IMR-90 (cell line): ENCODE results near the gene LYRM4. TPM values are rescaled to one million over a fixed set of nuclear protein-coding genes. Genes with fewer than 3 reads are reported as not detected.

Source experiments
- ATAC-seq: fragments of 200-7000 bp; cut with Tn5 transposase; 2 replicates; pipeline ENCODE4 v1.9.1; 2020; ENCODE audit warnings: low read depth, mild to moderate bottlenecking, moderate library complexity
- BruUV-seq: library from RNA; stranded (reverse); fragments of 400-500 nt; replicated peaks from 2 replicates; lab custom pipeline; 2021; lab: Mats Ljungman, UMichigan
- CTCF ChIA-PET: fragments of 300-600 bp; formaldehyde crosslinking; extraction: SDS; loops from one replicate; lab custom pipeline; 2021; ENCODE audit warnings: antibody characterized with exemption; lab: Yijun Ruan, JAX
- POLR2A ChIA-PET: fragments of 300-600 bp; sonication (Branson Sonifier 250); formaldehyde crosslinking; loops from one replicate; lab custom pipeline; 2022; ENCODE audit warnings: antibody characterized with exemption; ENCODE audit not compliant: unreplicated experiment; lab: Charles Lee
- DNase-seq: peaks from one replicate; pipeline ENCODE4 v3.0.0; 2013
- H2AFZ ChIP-seq: replicated peaks from 2 replicates; pipeline ENCODE3; 2013; ENCODE audit warnings: low read length, mild to moderate bottlenecking; ENCODE audit not compliant: poor library complexity
- H2AK5ac ChIP-seq: 2 replicates; pipeline ENCODE4 v1.6.1; 2013; ENCODE audit warnings: low read depth, low read length, inconsistent platforms
- H2AK9ac ChIP-seq: replicated peaks from 2 replicates; pipeline ENCODE3; 2013; ENCODE audit warnings: mild to moderate bottlenecking, low read depth, low read length, moderate library complexity; ENCODE audit not compliant: poor library complexity
- H2BK120ac ChIP-seq: 2 replicates; pipeline ENCODE4 v1.6.1; 2013; ENCODE audit warnings: low read depth, low read length, inconsistent platforms
- H2BK15ac ChIP-seq: 3 replicates; pipeline ENCODE4 v1.6.1; 2013; ENCODE audit warnings: low read depth, low read length, inconsistent platforms
- H2BK20ac ChIP-seq: 2 replicates; pipeline ENCODE4 v1.6.1; 2013; ENCODE audit warnings: low read depth, mild to moderate bottlenecking, inconsistent platforms, low read length, moderate library complexity
- H2BK5ac ChIP-seq: 2 replicates; pipeline ENCODE4 v1.6.1; 2013; ENCODE audit warnings: mild to moderate bottlenecking, low read depth, low read length, inconsistent platforms; ENCODE audit not compliant: poor library complexity, severe bottlenecking
- H3K14ac ChIP-seq: replicated peaks from 2 replicates; pipeline ENCODE4 v1.6.1; 2013; ENCODE audit warnings: low read depth, low read length, inconsistent platforms
- H3K18ac ChIP-seq: 2 replicates; pipeline ENCODE4 v1.6.1; 2013; ENCODE audit warnings: low read depth, low read length, control low read depth
- H3K23ac ChIP-seq: 2 replicates; pipeline ENCODE4 v1.6.1; 2013; ENCODE audit warnings: low read depth, low read length, inconsistent platforms
- H3K27ac ChIP-seq: 2 replicates; pipeline ENCODE4 v1.5.1; 2013; ENCODE audit warnings: mild to moderate bottlenecking, control low read depth, low read length; ENCODE audit not compliant: insufficient read depth
- H3K27me3 ChIP-seq: 2 replicates; pipeline ENCODE4 v1.6.1; 2013; ENCODE audit warnings: low read length; ENCODE audit not compliant: control insufficient read depth, insufficient read depth
- H3K36me3 ChIP-seq: 2 replicates; pipeline ENCODE4 v1.6.1; 2013; ENCODE audit warnings: low read length, mixed read lengths; ENCODE audit not compliant: control insufficient read depth, insufficient read depth
- H3K4ac ChIP-seq: 2 replicates; pipeline ENCODE4 v1.6.1; 2013; ENCODE audit warnings: low read depth, low read length, inconsistent platforms
- H3K4me1 ChIP-seq: 2 replicates; pipeline ENCODE4 v1.6.1; 2013; ENCODE audit warnings: low read length, mixed read lengths; ENCODE audit not compliant: control insufficient read depth, insufficient read depth
- H3K4me2 ChIP-seq: 2 replicates; pipeline ENCODE4 v1.6.1; 2013; ENCODE audit warnings: low read depth, mild to moderate bottlenecking, control low read depth, low read length, moderate library complexity
- H3K4me3 ChIP-seq: 2 replicates; pipeline ENCODE4 v1.5.1; 2013; ENCODE audit warnings: low read depth, mild to moderate bottlenecking, control low read depth, low read length, moderate library complexity; ENCODE audit not compliant: insufficient read depth
- H3K56ac ChIP-seq: 2 replicates; pipeline ENCODE4 v1.6.1; 2013; ENCODE audit warnings: low read length, inconsistent platforms; ENCODE audit not compliant: insufficient read depth; ENCODE audit errors: extremely low read depth
- H3K79me1 ChIP-seq, 2 experiments: 2 replicates each; pipeline ENCODE4 v1.6.1; 2013; ENCODE audit warnings: low read length in 2 of 2, inconsistent platforms in 1 of 2, low read depth in 1 of 2
- H3K9ac ChIP-seq: 2 replicates; pipeline ENCODE4 v1.6.1; 2013; ENCODE audit warnings: low read depth, low read length, control low read depth
- H3K9me1 ChIP-seq: 2 replicates; pipeline ENCODE4 v1.6.1; 2013; ENCODE audit warnings: low read length, inconsistent platforms; ENCODE audit not compliant: insufficient read depth
- H3K9me3 ChIP-seq: 2 replicates; pipeline ENCODE4 v1.6.1; 2013; ENCODE audit warnings: low read length; ENCODE audit not compliant: control insufficient read depth, insufficient read depth
- H4K20me1 ChIP-seq: 2 replicates; pipeline ENCODE4 v1.6.1; 2013; ENCODE audit warnings: low read length, inconsistent platforms; ENCODE audit not compliant: insufficient read depth
- H4K5ac ChIP-seq: 2 replicates; pipeline ENCODE4 v1.6.1; 2013; ENCODE audit warnings: mild to moderate bottlenecking, low read depth, low read length, control low read depth
- H4K8ac ChIP-seq, 2 experiments: 2 replicates each; pipeline ENCODE4 v1.6.1; 2013; ENCODE audit warnings: low read depth in 2 of 2, low read length in 2 of 2, control low read depth in 1 of 2, inconsistent platforms in 1 of 2
- H4K91ac ChIP-seq: 2 replicates; pipeline ENCODE4 v1.6.1; 2013; ENCODE audit warnings: low read depth, low read length, inconsistent platforms; ENCODE audit not compliant: insufficient read depth
- MAFK ChIP-seq: IDR thresholded peaks from 2 replicates; pipeline ENCODE4 v1.6.1; 2012; ENCODE audit warnings: low read depth, low read length, improper control_type of control experiment
- MXI1 ChIP-seq: IDR thresholded peaks from 2 replicates; pipeline ENCODE4 v1.6.1; 2012; ENCODE audit warnings: low read depth, mild to moderate bottlenecking, low read length, moderate library complexity, borderline replicate concordance
- WGBS, 2 experiments: methylation state at CpG; one replicate each; pipeline versions ENCODE4 v1.1.5 to v1.1.7; 2013; ENCODE audit warnings: missing lambda C conversion rate in 2 of 2; ENCODE audit not compliant: insufficient read length in 1 of 2; ENCODE audit errors: extremely low coverage in 2 of 2; 5-methylcytosine and 5-hydroxymethylcytosine counted together
- dilution Hi-C: fragments of 300-500 bp; cut with HindIII; formaldehyde crosslinking; loops from one replicate; pipeline ENCODE4 v1.14.3; 2018; ENCODE audit warnings: low sequenced_read_pairs; ENCODE audit not compliant: unreplicated experiment
- in situ Hi-C: fragments of 300-500 bp; cut with MboI; formaldehyde crosslinking; loops from 3 replicates; pipeline ENCODE4 v1.14.3; 2019; ENCODE audit warnings: low sequenced_read_pairs, inconsistent platforms, mixed read lengths
- intact Hi-C: fragments of 100-400 bp; cut with micrococcal nuclease; formaldehyde crosslinking; loops from 2 replicates; pipeline ENCODE4 v1.10.0; 2022
- polyA plus RNA-seq, 3 experiments: library from polyadenylated mRNA; depleted of rRNA; stranded (reverse); fragments of >200 nt; gene quantifications; 2 replicates each; pipeline ENCODE4 v1.2.3, GENCODE V29; 2012; ENCODE audit warnings: low replicate concordance in 1 of 3
- total RNA-seq: library from RNA; depleted of rRNA; stranded (reverse); fragments of >200 nt; gene quantifications from 2 replicates; pipeline ENCODE4 v1.2.3, GENCODE V29; 2012
- TF ChIP-seq, protein P1 (sequence below): fragments of 150-350 bp; IDR thresholded peaks from 2 replicates; pipeline ENCODE4 v1.6.1; 2016; ENCODE audit warnings: low read depth, mild to moderate bottlenecking, low read length, moderate library complexity, borderline replicate concordance

The LYRM4 gene
- total and polyA plus RNA-seq, 2 of the 4 experiments (the other 2 are of a cell fraction) = 11.5 to 26.6 TPM

DNA sequence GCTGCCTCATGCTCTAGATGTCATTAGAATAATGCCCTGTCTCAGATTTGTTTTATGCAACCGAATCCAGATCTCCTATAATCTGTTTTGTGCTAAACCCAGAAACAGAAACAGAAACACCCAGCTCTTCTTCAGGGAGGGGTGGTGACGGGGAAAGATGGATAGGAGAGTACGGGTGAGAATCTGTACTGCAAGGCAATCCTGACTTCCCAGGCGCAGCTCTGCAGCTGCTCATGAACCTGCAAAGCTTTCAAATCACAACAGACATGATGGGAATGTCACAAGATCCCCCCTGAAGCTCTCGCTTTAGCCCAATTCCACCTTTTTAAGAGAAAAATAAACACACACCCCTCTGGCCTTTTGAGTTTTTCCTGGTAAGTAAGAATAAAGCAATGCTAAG lies 104.1 kb downstream of the LYRM4 start:
- H3K18ac ChIP-seq = no peak overlapping the region
- no CpG with 5 or more reads among the region's 5 CpGs for WGBS, 2 experiments

More for the DNA sequence above, 104.1 kb downstream of the LYRM4 start:
- dilution Hi-C loops (no loop called here), intact Hi-C loops (loop anchor here (5.0 kb wide), 1 partner anchor 51 kb away; no protein-coding TSS in a partner anchor), in situ Hi-C loops (no loop called here)
- Histone ChIP-seq H3K56ac (no peak overlapping the region), H3K27me3 (no peaks in the 10 kb centered on the region), H2AFZ (no peak overlapping the region), H2BK20ac (no peak overlapping the region), H3K4me3 (no peak overlapping the region), H4K5ac (no peak overlapping the region), H3K4me1 (peaks cover 3% of the 10 kb centered on the region; the same call in 1 of the 2 replicates), H2AK5ac (no peak overlapping the region), H4K8ac (no peak overlapping the region), H3K23ac (no peak overlapping the region), H2BK120ac (no peak overlapping the region), H3K4me2 (no peak overlapping the region), H2BK5ac (no peak overlapping the region), H3K4ac (no peak overlapping the region), H2AK9ac (no peak overlapping the region), H3K14ac (no peak overlapping the region), H3K27ac (no peak overlapping the region), H3K9me3 (no peaks in the 10 kb centered on the region), H2BK15ac (no peak overlapping the region), H3K9ac (no peak overlapping the region), H3K36me3 (no peaks in the 10 kb centered on the region), H3K9me1 (no peaks in the 10 kb centered on the region), H4K20me1 (no peaks in the 10 kb centered on the region), H3K79me1 (no peaks in the 10 kb centered on the region; a peak in 1 of 4 replicates), H4K91ac (no peak overlapping the region)
- ChIA-PET POLR2A (no interaction called here), CTCF (interaction anchor here (2.2 kb wide), 1 partner anchor 13 kb away, joined by 8 read pairs; no protein-coding TSS in a partner anchor)
- ATAC-seq (no peak), DNase-seq (no peak)
- no TSS peak for BruUV-seq
- TF ChIP-seq, protein P1, sequence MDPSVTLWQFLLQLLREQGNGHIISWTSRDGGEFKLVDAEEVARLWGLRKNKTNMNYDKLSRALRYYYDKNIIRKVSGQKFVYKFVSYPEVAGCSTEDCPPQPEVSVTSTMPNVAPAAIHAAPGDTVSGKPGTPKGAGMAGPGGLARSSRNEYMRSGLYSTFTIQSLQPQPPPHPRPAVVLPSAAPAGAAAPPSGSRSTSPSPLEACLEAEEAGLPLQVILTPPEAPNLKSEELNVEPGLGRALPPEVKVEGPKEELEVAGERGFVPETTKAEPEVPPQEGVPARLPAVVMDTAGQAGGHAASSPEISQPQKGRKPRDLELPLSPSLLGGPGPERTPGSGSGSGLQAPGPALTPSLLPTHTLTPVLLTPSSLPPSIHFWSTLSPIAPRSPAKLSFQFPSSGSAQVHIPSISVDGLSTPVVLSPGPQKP = no peak
- TF ChIP-seq MXI1 (no peak), MAFK (no peak)
